Measurements from ENCODE around the gene PIAS3. TPM values are rescaled to one million over a fixed set of nuclear protein-coding genes. Genes with fewer than 3 reads are reported as not detected.

PIAS3 gene
- total and polyA plus RNA-seq, 5 donors = 16.6 to 19.4 (median 18.4) TPM

Small RNA genes within 50 kb of the gene (microRNA-seq; reads per million reads assigned to microRNA genes)
- 0 to 0.54 reads per million in 2 donors for gene MIR6736

Other genes starting within 250 kb of the PIAS3 start
- under 1 TPM in 1 of 4 donors, not detected in 3; 0.14 TPM for gene PDZK1, start 151.7 kb downstream of the PIAS3 start, total RNA-seq
- gene PDZK1, start 151.7 kb downstream of the PIAS3 start, polyA plus RNA-seq = 0.27 TPM
- not detected for gene CD160, start 139.6 kb downstream of the PIAS3 start, total RNA-seq
- gene CD160, start 139.6 kb downstream of the PIAS3 start, polyA plus RNA-seq = not detected
- 10 to 100 TPM; 38.6 to 53.0 (median 42.7) TPM for gene RNF115, start 35.0 kb downstream of the PIAS3 start, total RNA-seq
- 26.4 TPM for gene RNF115, start 35.0 kb downstream of the PIAS3 start, polyA plus RNA-seq
- gene POLR3C, start 34.9 kb downstream of the PIAS3 start, total RNA-seq = 10 to 100 TPM; 14.7 to 15.9 (median 14.8) TPM
- 8.7 TPM for gene POLR3C, start 34.9 kb downstream of the PIAS3 start, polyA plus RNA-seq
- 1 to 10 TPM; 4.1 to 7.2 (median 5.1) TPM for gene NUDT17, start 13.5 kb downstream of the PIAS3 start, total RNA-seq
- 5.8 TPM for gene NUDT17, start 13.5 kb downstream of the PIAS3 start, polyA plus RNA-seq
- 1 to 10 TPM; 1.9 to 2.3 (median 2.1) TPM for gene ANKRD35, start 26.8 kb upstream of the PIAS3 start, total RNA-seq
- 1.4 TPM for gene ANKRD35, start 26.8 kb upstream of the PIAS3 start, polyA plus RNA-seq
- gene ITGA10, start 51.0 kb upstream of the PIAS3 start, total RNA-seq = 10 to 100 TPM; 10.2 to 29.0 (median 12.6) TPM
- 5.6 TPM for gene ITGA10, start 51.0 kb upstream of the PIAS3 start, polyA plus RNA-seq
- gene PEX11B, start 59.6 kb upstream of the PIAS3 start, total RNA-seq = 10 to 100 TPM; 21.4 to 23.7 (median 22.4) TPM
- gene PEX11B, start 59.6 kb upstream of the PIAS3 start, polyA plus RNA-seq = 22.8 TPM
- 10 to 100 TPM; 68.6 to 94.5 (median 74.4) TPM for gene RBM8A, start 68.4 kb upstream of the PIAS3 start, total RNA-seq
- 64.1 TPM for gene RBM8A, start 68.4 kb upstream of the PIAS3 start, polyA plus RNA-seq
- gene LIX1L, start 98.9 kb upstream of the PIAS3 start, total RNA-seq = 10 to 100 TPM; 25.4 to 39.2 (median 28.4) TPM
- 11.9 TPM for gene LIX1L, start 98.9 kb upstream of the PIAS3 start, polyA plus RNA-seq
- 1 to 10 TPM; 1.7 to 3.9 (median 3.7) TPM for gene ANKRD34A, start 105.5 kb upstream of the PIAS3 start, total RNA-seq
- gene ANKRD34A, start 105.5 kb upstream of the PIAS3 start, polyA plus RNA-seq = 1.8 TPM
- gene POLR3GL, start 105.6 kb upstream of the PIAS3 start, total RNA-seq = 10 to 100 TPM; 51.4 to 54.4 (median 52.5) TPM
- gene POLR3GL, start 105.6 kb upstream of the PIAS3 start, polyA plus RNA-seq = 94.7 TPM
- 100 to 1,000 TPM; 548 to 806 (median 632) TPM for gene TXNIP, start 137.5 kb upstream of the PIAS3 start, total RNA-seq
- 943 TPM for gene TXNIP, start 137.5 kb upstream of the PIAS3 start, polyA plus RNA-seq
- gene HJV, start 162.7 kb upstream of the PIAS3 start, total RNA-seq = 100 to 1,000 TPM in 2 of 4 donors, 10 to 100 TPM in 2; 65.1 to 164 (median 97.1) TPM
- 116 TPM for gene HJV, start 162.7 kb upstream of the PIAS3 start, polyA plus RNA-seq

Data from right cardiac atrium (tissue), 5 donors.